Stimulated activated CD8-positive, alpha-beta memory T cell treated with anti-CD3 and anti-CD28 coated beads, Interleukin-15, amount 100 ng/mL, for 48 hours (primary cell): ENCODE measurements around the gene CELSR1.
A peak's percentile ranks its signal among the peaks of the same experiment; 100 is the strongest.

Experiments
- DNase-seq, 2 donors: peaks; one replicate each; pipeline ENCODE4 v3.0.0-alpha.2; 2020; ENCODE audit warnings: low read depth in 2 of 2

CELSR1 gene

GRCh38 chr22:46350121-46350520 is 187.3 kb downstream of the CELSR1 start:
- DNase-seq, result no peak

DNA sequence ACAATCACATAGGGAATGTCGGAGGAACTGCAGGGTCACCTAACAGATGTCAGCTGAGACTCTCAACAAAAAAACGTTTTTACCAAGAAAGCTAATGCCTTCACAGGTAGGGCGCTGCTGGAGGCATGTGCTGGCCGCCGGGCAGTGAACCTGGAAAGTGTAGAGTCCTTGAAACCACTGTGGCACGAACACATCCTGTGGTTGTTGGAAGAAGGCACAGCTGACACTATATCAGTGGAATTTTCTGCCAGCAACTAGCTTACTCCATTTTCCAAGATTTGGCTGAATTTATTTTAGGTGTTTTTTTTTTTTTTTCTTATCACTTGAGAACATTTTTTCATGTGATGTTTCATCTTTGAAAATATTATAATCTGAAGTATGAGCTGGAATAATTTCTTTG is 187.7 kb downstream of the CELSR1 start:
- DNase-seq, result no peak

DNA sequence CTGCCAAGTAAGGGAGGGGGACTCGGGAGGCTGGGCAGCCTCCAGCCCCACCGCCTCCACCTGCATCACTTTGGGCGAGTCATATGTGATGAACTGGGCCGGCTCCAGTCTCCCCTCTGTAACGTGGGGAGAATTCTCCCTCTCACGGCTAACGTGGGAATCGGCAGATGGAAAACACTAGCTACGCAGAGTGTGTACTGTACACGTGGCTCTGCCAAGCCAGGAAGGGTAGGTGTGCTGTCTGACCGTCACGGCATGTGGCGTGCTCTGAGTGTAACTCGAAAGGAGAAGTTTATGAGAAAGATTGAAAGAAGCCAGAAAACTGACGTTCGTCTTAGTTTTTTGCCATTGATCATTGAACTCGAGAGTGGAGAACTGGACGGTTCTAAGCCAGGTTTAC is 188.2 kb downstream of the CELSR1 start:
- DNase-seq, result no peak

- DNase-seq, result no peak
These were observed 189.2 kb downstream of the CELSR1 start for GRCh38 chr22:46348099-46348695.

DNA sequence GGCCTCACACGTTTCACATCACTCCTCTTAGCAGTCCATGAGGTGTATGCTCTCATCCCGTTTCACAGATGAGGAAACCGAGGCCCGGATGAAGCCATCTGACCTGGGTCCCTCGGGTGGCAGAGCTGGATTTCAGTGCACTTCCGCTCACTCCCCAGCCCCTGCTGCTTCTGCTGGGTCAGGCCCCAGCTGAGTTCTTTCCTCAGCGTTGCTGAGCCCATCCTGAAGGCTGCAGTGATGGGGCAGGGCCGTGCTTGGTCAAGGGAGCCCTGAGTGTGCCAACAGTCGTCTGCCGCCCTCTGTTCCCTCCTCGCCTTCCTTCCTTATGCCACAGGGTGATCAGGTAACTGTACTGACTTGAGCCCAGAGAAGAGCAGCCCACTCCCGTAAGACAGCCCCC is 189.8 kb downstream of the CELSR1 start:
- no peak for DNase-seq

DNA sequence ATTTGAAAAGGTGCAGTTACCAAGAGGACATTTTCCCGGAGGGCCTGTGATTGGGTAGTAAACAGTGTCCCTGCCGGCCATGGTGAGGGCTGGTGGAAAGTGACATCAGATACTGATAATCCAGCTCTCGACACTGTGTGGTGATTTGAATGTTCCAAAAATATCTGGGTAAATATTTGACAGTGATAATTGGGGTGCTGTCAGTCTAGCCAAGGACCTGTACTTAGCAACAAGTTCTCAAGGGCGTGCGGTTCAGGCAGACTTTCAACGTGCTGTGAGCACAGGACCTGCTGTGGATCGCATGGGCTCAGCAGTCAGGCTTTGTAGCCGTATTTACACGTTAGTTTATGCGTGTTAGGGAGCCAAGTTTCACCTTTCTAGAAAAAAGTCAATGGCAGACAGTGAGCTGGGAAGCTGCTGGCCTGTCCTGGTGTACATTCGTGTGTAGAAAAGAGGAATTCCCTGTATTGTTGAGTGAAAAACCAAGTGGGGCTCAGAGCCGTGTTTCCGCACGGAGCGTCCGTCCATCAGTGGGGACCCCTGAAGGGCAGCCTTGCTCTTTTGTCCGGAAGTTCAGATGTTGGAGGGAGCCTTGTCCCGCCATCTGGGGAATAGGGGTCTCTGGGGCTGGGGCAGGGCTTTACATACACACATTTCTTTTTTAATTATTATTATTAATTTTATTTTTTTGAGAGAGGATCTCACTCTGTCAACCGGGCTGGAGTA is 190.6 kb downstream of the CELSR1 start:
- DNase-seq, result no peak

- no peak for DNase-seq
These were observed 196.7 kb downstream of the CELSR1 start for GRCh38 chr22:46340676-46341075.

GRCh38 chr22:46339956-46340355 is 197.5 kb downstream of the CELSR1 start:
- no peak for DNase-seq

- no peak for DNase-seq
These were observed 198.8 kb downstream of the CELSR1 start for GRCh38 chr22:46338636-46339035.

- DNase-seq, result no peak
These were observed 199.6 kb downstream of the CELSR1 start for GRCh38 chr22:46337870-46338269.

- no peak for DNase-seq
These were observed 201.0 kb downstream of the CELSR1 start for GRCh38 chr22:46336119-46337078.

GRCh38 chr22:46335201-46336118 is 202.0 kb downstream of the CELSR1 start, which contains the start of gene TRMU:
Gene TRMU, plus strand, starts transcription at chr22:46335714. Its CDS starts 51 bp downstream, at chr22:46335765.
- peak; percentile 69 to 77 for DNase-seq

DNA sequence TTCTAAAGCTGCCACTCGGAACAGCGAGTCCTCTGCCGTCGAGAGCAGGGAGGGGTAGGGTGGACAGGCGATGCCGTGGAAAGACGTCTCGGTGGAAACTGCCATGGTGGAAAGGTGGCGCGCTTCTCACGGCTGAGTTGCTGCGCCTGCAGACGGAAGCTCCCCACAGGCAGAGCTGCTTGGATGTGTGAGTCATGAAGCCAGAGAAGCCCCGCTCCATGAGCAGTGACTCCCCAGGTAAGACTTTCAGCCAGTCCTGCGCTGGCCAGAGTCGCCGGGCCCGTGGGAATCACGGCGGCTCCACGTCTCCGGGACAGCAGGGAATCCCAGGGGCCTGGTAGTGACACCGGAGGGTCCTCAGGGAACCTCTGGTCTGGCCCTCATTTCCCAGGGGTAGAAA is 205.9 kb downstream of the CELSR1 start:
- no peak for DNase-seq

GRCh38 chr22:46330426-46330825 is 207.0 kb downstream of the CELSR1 start:
- DNase-seq, result no peak

- no peak for DNase-seq
These were observed 207.8 kb downstream of the CELSR1 start for GRCh38 chr22:46329616-46330015.

GRCh38 chr22:46328797-46329196 is 208.6 kb downstream of the CELSR1 start:
- no peak for DNase-seq

DNA sequence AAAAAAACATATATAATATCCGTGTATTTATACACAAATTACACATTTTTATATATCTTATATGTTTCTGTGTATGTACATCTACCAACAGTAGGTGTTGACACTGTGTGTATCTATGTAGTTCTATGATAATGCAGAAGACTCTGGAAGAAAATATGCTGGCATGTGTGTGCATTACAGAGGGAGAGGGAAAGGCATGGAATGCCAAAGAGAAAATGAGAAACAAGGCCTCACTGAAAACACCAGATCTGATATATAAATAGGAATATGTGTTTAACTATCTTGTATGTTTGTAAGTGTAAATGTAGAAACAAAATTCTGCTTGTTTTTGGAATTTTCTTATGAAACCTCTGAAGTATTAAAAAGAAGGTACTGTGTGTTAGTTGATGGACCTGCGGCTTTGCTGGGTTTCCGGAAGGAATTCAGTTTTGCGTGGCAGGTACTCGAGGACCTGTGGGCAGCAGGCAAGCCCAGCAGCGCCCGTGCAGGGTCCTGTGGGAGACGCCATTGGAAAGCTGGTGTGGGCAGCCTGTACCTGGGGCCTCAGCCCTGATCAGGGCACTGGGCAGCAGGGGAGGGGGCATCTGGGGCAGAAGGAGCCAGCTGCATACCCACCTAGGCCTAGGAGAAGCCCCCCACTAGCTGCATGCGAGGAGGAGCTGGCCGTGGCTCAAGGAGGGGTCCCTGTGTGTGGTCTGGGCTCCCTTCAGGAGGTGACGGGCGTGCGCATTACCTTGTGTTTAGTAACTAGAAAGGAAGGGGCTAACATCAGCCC is 209.5 kb downstream of the CELSR1 start:
- no peak for DNase-seq

GRCh38 chr22:46326066-46326680 is 211.2 kb downstream of the CELSR1 start:
- no peak for DNase-seq

GRCh38 chr22:46323162-46323561 is 214.3 kb downstream of the CELSR1 start:
- DNase-seq, result no peak

- no peak for DNase-seq
These were observed 214.7 kb downstream of the CELSR1 start for GRCh38 chr22:46322711-46323110.
